Measurements from ENCODE around the gene DMRT2. TPM values are rescaled to one million over a fixed set of nuclear protein-coding genes. Genes with fewer than 3 reads are reported as not detected.

DMRT2 gene
- not detected in 2 replicates for total RNA-seq

GRCh38 chr9:1050125-1050895 is at the start of gene DMRT2:
TSS of gene DMRT2 (plus strand) at chr9:1050357. CDS start at chr9:1051614, 1,257 bp downstream.

Other genes starting within 250 kb of the DMRT2 start
- not detected in 2 replicates for gene DMRT1, start 208.7 kb upstream of the DMRT2 start, total RNA-seq
- not detected in 2 replicates for gene DMRT3, start 73.7 kb upstream of the DMRT2 start, total RNA-seq

Data from aortic smooth muscle cell (primary cell).